Adrenal gland (tissue), 12 donors: Measurements from ENCODE around the gene IRF9. TPM values are rescaled to one million over a fixed set of nuclear protein-coding genes. Genes with fewer than 3 reads are reported as not detected.

Source experiments
- DNase-seq, 7 donors: peaks; one replicate each; pipeline ENCODE4 v3.0.0-alpha.2; 2019 to 2020
- H3K27ac ChIP-seq, 5 donors: fragments of 200-600 bp; sonication (generic) in 4 of 5; 1 replicate in 3 of 5; 2 replicates in 2 of 5; pipeline versions ENCODE4 v1.5.1 to v1.8.0; 2016 to 2020; ENCODE audit warnings: mild to moderate bottlenecking in 1 of 5
- H3K27me3 ChIP-seq: fragments of 200-600 bp; 2 replicates; pipeline ENCODE4 v1.8.0; 2021
- H3K36me3 ChIP-seq, 2 donors: fragments of 200-600 bp; replicated peaks in 1 of 2; 1 replicate in 1 of 2; 2 replicates in 1 of 2; pipeline versions ENCODE4 v1.5.1 to v1.8.0; 2018 to 2022
- H3K4me1 ChIP-seq, 2 donors: fragments of 200-600 bp; replicated peaks in 1 of 2; 1 replicate in 1 of 2; 2 replicates in 1 of 2; pipeline versions ENCODE4 v1.5.1 to v1.8.0; 2018 to 2021
- H3K4me3 ChIP-seq, 4 donors: fragments of 200-600 bp; sonication (generic) in 3 of 4; one replicate each; pipeline ENCODE4 v1.5.1; 2016 to 2018
- H3K9me3 ChIP-seq, 3 donors: fragments of 200-600 bp; sonication (generic) in 1 of 3; replicated peaks in 1 of 3; 1 replicate in 2 of 3; 2 replicates in 1 of 3; pipeline versions ENCODE4 v1.5.1 to v1.8.0; 2016 to 2021
- POLR2A ChIP-seq, 2 donors: fragments of 450-650 bp; IDR thresholded peaks; one replicate each; pipeline ENCODE4 v1.6.1; 2017; ENCODE audit warnings: antibody characterized with exemption in 2 of 2, mild to moderate bottlenecking in 2 of 2, moderate library complexity in 1 of 2
- WGBS, 4 donors: extraction: QIAGEN DNeasy Blood & Tissue Kit in 2 of 4; methylation state at CpG; one replicate each; pipeline versions ENCODE4 v1.1.5 to v1.1.7; 2013 to 2017; 5-methylcytosine and 5-hydroxymethylcytosine counted together
- intact Hi-C, 2 donors: fragments of 100-400 bp; cut with DNase I; formaldehyde crosslinking; loops; one replicate each; pipeline versions ENCODE4 v1.14.1 to v1.15.0; 2022 to 2023
- polyA plus RNA-seq, 3 donors: library from polyadenylated mRNA; stranded (reverse); fragments of 200-250 nt in 2 of 3; fragments of 350-450 nt in 1 of 3; fragmentation: Illumina TruSeq in 1 of 3; extraction: RNeasy Lipid Tissue Mini Kit (QIAGEN cat#74804) in 1 of 3; gene quantifications; one replicate each; pipeline ENCODE4 v1.2.3, GENCODE V29; 2013 to 2014
- total RNA-seq, 9 donors: library from RNA; depleted of rRNA in 4 of 9; stranded (reverse); fragments of >200 nt in 4 of 9; fragments of 120-200 nt in 1 of 9; fragmentation: NEBNext Ultra II Directional in 1 of 9; extraction: Animal tissue kit (Norgen Biotek cat#: 25700) in 1 of 9; gene quantifications; one replicate each; pipeline versions ENCODE4 v1.1.0 to v1.2.4, GENCODE V29; 2013 to 2023
- TF ChIP-seq, protein P1 (sequence below), 6 experiments: fragments of 450-650 bp in 4 of 6; fragments of 200-600 bp in 2 of 6; sonication (generic) in 1 of 6; IDR thresholded peaks; 1 replicate in 5 of 6; 2 replicates in 1 of 6; pipeline versions ENCODE4 v1.5.1 to v1.8.0; 2016 to 2021; ENCODE audit warnings: antibody characterized with exemption in 6 of 6, mild to moderate bottlenecking in 2 of 6, moderate library complexity in 1 of 6
- donor health status: healthy with polysubstance abuse.
- donor health status: Bipolar disorder and iron deficiency.
- donor health status: DM: yes; HTN: yes; CAD: no.
- donor health status: DM: no; HTN: no; CAD: no.
- donor health status: DM: no; HTN: no; CAD: no.
- donor health status: DM: yes; HTN: yes; CAD: no.

Gene IRF9
- total and polyA plus RNA-seq, 12 donors = 32.4 to 151 (median 103) TPM

- peak within 1 kb of the TSS; percentile 97 to 100 (median 98) for H3K27ac ChIP-seq
- TF ChIP-seq, protein P1, sequence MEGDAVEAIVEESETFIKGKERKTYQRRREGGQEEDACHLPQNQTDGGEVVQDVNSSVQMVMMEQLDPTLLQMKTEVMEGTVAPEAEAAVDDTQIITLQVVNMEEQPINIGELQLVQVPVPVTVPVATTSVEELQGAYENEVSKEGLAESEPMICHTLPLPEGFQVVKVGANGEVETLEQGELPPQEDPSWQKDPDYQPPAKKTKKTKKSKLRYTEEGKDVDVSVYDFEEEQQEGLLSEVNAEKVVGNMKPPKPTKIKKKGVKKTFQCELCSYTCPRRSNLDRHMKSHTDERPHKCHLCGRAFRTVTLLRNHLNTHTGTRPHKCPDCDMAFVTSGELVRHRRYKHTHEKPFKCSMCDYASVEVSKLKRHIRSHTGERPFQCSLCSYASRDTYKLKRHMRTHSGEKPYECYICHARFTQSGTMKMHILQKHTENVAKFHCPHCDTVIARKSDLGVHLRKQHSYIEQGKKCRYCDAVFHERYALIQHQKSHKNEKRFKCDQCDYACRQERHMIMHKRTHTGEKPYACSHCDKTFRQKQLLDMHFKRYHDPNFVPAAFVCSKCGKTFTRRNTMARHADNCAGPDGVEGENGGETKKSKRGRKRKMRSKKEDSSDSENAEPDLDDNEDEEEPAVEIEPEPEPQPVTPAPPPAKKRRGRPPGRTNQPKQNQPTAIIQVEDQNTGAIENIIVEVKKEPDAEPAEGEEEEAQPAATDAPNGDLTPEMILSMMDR (IDR thresholded peaks at IDR 0.05) = peak in 1 of 6 experiments; percentile 20
- TF ChIP-seq POLR2A (IDR thresholded peaks at IDR 0.05) = peak in 1 of 2 donors; percentile 41
- peaks cover 19% of the 10 kb centered on the region in 2 donors for H3K4me1 ChIP-seq
- intact Hi-C loops = no loop called here
- H3K36me3 ChIP-seq = peaks cover 0 to 32% of the 10 kb centered on the region in 2 donors
- DNase-seq = peak; percentile 99 to 100 (median 99)
- H3K4me3 ChIP-seq = peak within 1 kb of the TSS; percentile 41 to 81 (median 65)
- H3K27me3 ChIP-seq = no peaks in the 10 kb centered on the region
- 0 to 1% (median 0%) methylated on average over 21 to 65 of the region's 65 CpGs for WGBS, 4 donors
- H3K9me3 ChIP-seq = no peaks in the 10 kb centered on the region
Observed at GRCh38 chr14:24114532-24115421, 46.3 kb upstream of the IRF9 start, which contains the start of the genes DCAF11 and NRL. DCAF11 (plus strand) TSS chr14:24114777; CDS start chr14:24115595, 818 bp downstream. NRL (minus strand) TSS chr14:24114949; CDS start chr14:24082848, 32,101 bp downstream.

GRCh38 chr14:24115422-24116127 is 45.5 kb upstream of the IRF9 start:
- peak in 1 of 7 donors; percentile 18 for DNase-seq
- no peak for TF ChIP-seq POLR2A (IDR thresholded peaks at IDR 0.05)
- TF ChIP-seq, protein P1 (IDR thresholded peaks at IDR 0.05) = no peak
- H3K36me3 ChIP-seq = peaks cover 0 to 40% of the 10 kb centered on the region in 2 donors
- H3K4me3 ChIP-seq = peak overlapping the region in 3 of 4 donors; percentile 19 to 81 (median 55)
- peak overlapping the region in 4 of 5 donors; percentile 97 to 100 (median 98) for H3K27ac ChIP-seq
- 1 to 2% (median 2%) methylated on average over 9 to 14 of the region's 14 CpGs for WGBS, 4 donors
- intact Hi-C loops = no loop called here
- H3K4me1 ChIP-seq = peaks cover 19% of the 10 kb centered on the region in 2 donors
- H3K27me3 ChIP-seq = no peaks in the 10 kb centered on the region
- H3K9me3 ChIP-seq = no peaks in the 10 kb centered on the region

GRCh38 chr14:24116128-24116814 is 44.8 kb upstream of the IRF9 start:
- DNase-seq = no peak
- Histone ChIP-seq H3K27ac (peak overlapping the region in 1 of 5 donors; percentile 97), H3K4me1 (peaks cover 19% of the 10 kb centered on the region in 2 donors), H3K4me3 (peak overlapping the region in 1 of 4 donors; percentile 81), H3K9me3 (no peaks in the 10 kb centered on the region), H3K27me3 (no peaks in the 10 kb centered on the region), H3K36me3 (peaks cover 0 to 47% of the 10 kb centered on the region in 2 donors)
- 69 to 79% (median 74%) methylated on average over 6 of the region's 6 CpGs for WGBS, 4 donors
- intact Hi-C loops = no loop called here
- no peak for TF ChIP-seq POLR2A (IDR thresholded peaks at IDR 0.05)
- TF ChIP-seq, protein P1 (IDR thresholded peaks at IDR 0.05) = no peak
